Ammon's horn (tissue), 1 donor: ENCODE results near the gene TMEM178A.

ENCODE experiments used
- DNase-seq: peaks from one replicate; pipeline ENCODE4 v3.0.0-alpha.2; 2016; ENCODE audit warnings: low spot score

Gene TMEM178A

GRCh38 chr2:39679805-39680204, 14.1 kb downstream of the TMEM178A start:
- DNase-seq: no peak

- DNase-seq: no peak
Measured at GRCh38 chr2:39682066-39682692, 16.5 kb downstream of the TMEM178A start.

- no peak for DNase-seq
Measured at GRCh38 chr2:39683022-39683699, 17.4 kb downstream of the TMEM178A start.

- no peak for DNase-seq
Measured at GRCh38 chr2:39684464-39684863, 18.7 kb downstream of the TMEM178A start.

GRCh38 chr2:39685126-39685525, 19.4 kb downstream of the TMEM178A start:
- DNase-seq: no peak

GRCh38 chr2:39686456-39686855, 20.7 kb downstream of the TMEM178A start:
- peak; percentile 38 for DNase-seq

GRCh38 chr2:39688181-39688580, 22.5 kb downstream of the TMEM178A start:
- no peak for DNase-seq

- DNase-seq: no peak
Measured at GRCh38 chr2:39689272-39689841, 23.6 kb downstream of the TMEM178A start.

- no peak for DNase-seq
Measured at GRCh38 chr2:39689876-39690275, 24.2 kb downstream of the TMEM178A start.

- DNase-seq: no peak
Measured at GRCh38 chr2:39693245-39693644, 27.5 kb downstream of the TMEM178A start.

GRCh38 chr2:39696101-39696553, 30.4 kb downstream of the TMEM178A start:
- no peak for DNase-seq

GRCh38 chr2:39696838-39697237, 31.1 kb downstream of the TMEM178A start:
- DNase-seq: peak; percentile 83

GRCh38 chr2:39697454-39697853, 31.7 kb downstream of the TMEM178A start:
- DNase-seq: no peak

GRCh38 chr2:39701137-39701536, 35.4 kb downstream of the TMEM178A start:
- no peak for DNase-seq

GRCh38 chr2:39703181-39703872, 37.6 kb downstream of the TMEM178A start:
- no peak for DNase-seq

- no peak for DNase-seq
Measured at GRCh38 chr2:39704540-39704939, 38.8 kb downstream of the TMEM178A start.

- DNase-seq: no peak
Measured at GRCh38 chr2:39705638-39706037, 39.9 kb downstream of the TMEM178A start.

GRCh38 chr2:39706312-39706711, 40.6 kb downstream of the TMEM178A start:
- DNase-seq: no peak

GRCh38 chr2:39706945-39707344, 41.2 kb downstream of the TMEM178A start:
- no peak for DNase-seq

GRCh38 chr2:39708003-39708402, 42.3 kb downstream of the TMEM178A start:
- DNase-seq: no peak

- DNase-seq: no peak
Measured at GRCh38 chr2:39710807-39711206, 45.1 kb downstream of the TMEM178A start.

GRCh38 chr2:39712953-39713352, 47.2 kb downstream of the TMEM178A start:
- no peak for DNase-seq

- peak; percentile 33 for DNase-seq
Measured at GRCh38 chr2:39715095-39715494, 49.4 kb downstream of the TMEM178A start.
